Parathyroid adenoma (tissue), 2 donors: ENCODE data around the gene DIP2C.

Experiments used
- H2AFZ ChIP-seq: fragments of 300-600 bp; sonication (generic); one replicate; pipeline ENCODE4 v1.7.0; 2017; ENCODE audit warnings: antibody characterized with exemption, mild to moderate bottlenecking
- H3K27ac ChIP-seq: fragments of 300-600 bp; sonication (generic); one replicate; pipeline ENCODE4 v1.7.0; 2017
- H3K27me3 ChIP-seq: fragments of 300-600 bp; sonication (generic); one replicate; pipeline ENCODE4 v1.7.0; 2017; ENCODE audit warnings: low read length; ENCODE audit not compliant: control insufficient read depth, insufficient read depth
- H3K36me3 ChIP-seq: fragments of 300-600 bp; sonication (generic); one replicate; pipeline ENCODE4 v1.7.0; 2017; ENCODE audit warnings: low read length; ENCODE audit not compliant: control insufficient read depth, insufficient read depth
- H3K4me1 ChIP-seq: fragments of 300-600 bp; sonication (generic); one replicate; pipeline ENCODE4 v1.7.0; 2017; ENCODE audit warnings: control low read depth
- H3K4me2 ChIP-seq: fragments of 300-600 bp; sonication (generic); one replicate; pipeline ENCODE4 v1.7.0; 2017; ENCODE audit warnings: low read length
- H3K4me3 ChIP-seq: fragments of 300-600 bp; sonication (generic); one replicate; pipeline ENCODE4 v1.7.0; 2017; ENCODE audit warnings: low read depth, low read length
- H3K79me2 ChIP-seq: fragments of 300-600 bp; sonication (generic); one replicate; pipeline ENCODE4 v1.7.0; 2017; ENCODE audit warnings: control low read depth
- H3K9ac ChIP-seq: fragments of 300-600 bp; sonication (generic); one replicate; pipeline ENCODE4 v1.7.0; 2017; ENCODE audit warnings: mild to moderate bottlenecking
- H3K9me3 ChIP-seq: fragments of 300-600 bp; sonication (generic); one replicate; pipeline ENCODE4 v1.7.0; 2017; ENCODE audit warnings: low read length; ENCODE audit not compliant: control insufficient read depth
- CTCF ChIP-seq: fragments of 300-600 bp; sonication (generic); IDR thresholded peaks from one replicate; pipeline ENCODE4 v1.7.0; 2017; ENCODE audit warnings: antibody characterized with exemption, mild to moderate bottlenecking
- donor health status: primary hyperparathyroidism.

Gene DIP2C

GRCh38 chr10:646118-646524 is 43.3 kb downstream of the DIP2C start:
- no peaks in the 10 kb centered on the region for H3K9me3 ChIP-seq
- no peak overlapping the region for H3K27ac ChIP-seq
- no peak overlapping the region for H3K4me3 ChIP-seq
- TF ChIP-seq CTCF: no peak
- peaks cover 58% of the 10 kb centered on the region for H3K79me2 ChIP-seq
- H3K4me1 ChIP-seq: no peaks in the 10 kb centered on the region
- H3K36me3 ChIP-seq: no peaks in the 10 kb centered on the region
- H3K4me2 ChIP-seq: no peak overlapping the region
- H2AFZ ChIP-seq: no peak overlapping the region
- H3K27me3 ChIP-seq: no peaks in the 10 kb centered on the region
- no peak overlapping the region for H3K9ac ChIP-seq

GRCh38 chr10:644943-645334 is 44.5 kb downstream of the DIP2C start:
- H3K79me2 ChIP-seq: peaks cover 50% of the 10 kb centered on the region
- H2AFZ ChIP-seq: no peak overlapping the region
- H3K9ac ChIP-seq: no peak overlapping the region
- no peak for TF ChIP-seq CTCF
- H3K27ac ChIP-seq: no peak overlapping the region
- H3K9me3 ChIP-seq: no peaks in the 10 kb centered on the region
- no peak overlapping the region for H3K4me2 ChIP-seq
- no peaks in the 10 kb centered on the region for H3K4me1 ChIP-seq
- H3K27me3 ChIP-seq: no peaks in the 10 kb centered on the region
- no peak overlapping the region for H3K4me3 ChIP-seq
- H3K36me3 ChIP-seq: no peaks in the 10 kb centered on the region

GRCh38 chr10:644076-644942 is 45.2 kb downstream of the DIP2C start:
- H3K9me3 ChIP-seq: no peaks in the 10 kb centered on the region
- no peak overlapping the region for H2AFZ ChIP-seq
- no peak overlapping the region for H3K9ac ChIP-seq
- TF ChIP-seq CTCF: no peak
- no peak overlapping the region for H3K4me2 ChIP-seq
- no peak overlapping the region for H3K4me3 ChIP-seq
- peaks cover 47% of the 10 kb centered on the region for H3K79me2 ChIP-seq
- H3K27ac ChIP-seq: no peak overlapping the region
- no peaks in the 10 kb centered on the region for H3K4me1 ChIP-seq
- no peaks in the 10 kb centered on the region for H3K27me3 ChIP-seq
- H3K36me3 ChIP-seq: no peaks in the 10 kb centered on the region

GRCh38 chr10:642186-642890 is 47.1 kb downstream of the DIP2C start:
- Histone ChIP-seq H3K27ac (no peak overlapping the region), H3K4me2 (no peak overlapping the region), H3K36me3 (no peaks in the 10 kb centered on the region), H3K4me3 (no peak overlapping the region), H3K27me3 (no peaks in the 10 kb centered on the region), H3K79me2 (peaks cover 37% of the 10 kb centered on the region), H3K9me3 (no peaks in the 10 kb centered on the region), H3K4me1 (no peaks in the 10 kb centered on the region), H3K9ac (no peak overlapping the region), H2AFZ (no peak overlapping the region)
- no peak for TF ChIP-seq CTCF
